Activated naive CD8-positive, alpha-beta T cell (primary cell): Measurements from ENCODE around the gene LCNL1.

ENCODE experiments used
- H3K27ac Mint-ChIP-seq: one replicate; pipeline ENCODE4 v1.8.0; 2021; ENCODE audit warnings: mixed read lengths
- H3K27me3 Mint-ChIP-seq: one replicate; pipeline ENCODE4 v1.8.0; 2021; ENCODE audit warnings: mixed read lengths
- H3K36me3 Mint-ChIP-seq: one replicate; pipeline ENCODE4 v1.8.0; 2021; ENCODE audit warnings: mixed read lengths
- H3K4me1 Mint-ChIP-seq: one replicate; pipeline ENCODE4 v1.8.0; 2021; ENCODE audit warnings: low read depth, mixed read lengths
- H3K4me3 Mint-ChIP-seq: one replicate; pipeline ENCODE4 v1.8.0; 2021; ENCODE audit warnings: mild to moderate bottlenecking, mixed read lengths
- H3K9me3 Mint-ChIP-seq: one replicate; pipeline ENCODE4 v1.8.0; 2021; ENCODE audit warnings: low read depth, mixed read lengths

The LCNL1 gene

DNA sequence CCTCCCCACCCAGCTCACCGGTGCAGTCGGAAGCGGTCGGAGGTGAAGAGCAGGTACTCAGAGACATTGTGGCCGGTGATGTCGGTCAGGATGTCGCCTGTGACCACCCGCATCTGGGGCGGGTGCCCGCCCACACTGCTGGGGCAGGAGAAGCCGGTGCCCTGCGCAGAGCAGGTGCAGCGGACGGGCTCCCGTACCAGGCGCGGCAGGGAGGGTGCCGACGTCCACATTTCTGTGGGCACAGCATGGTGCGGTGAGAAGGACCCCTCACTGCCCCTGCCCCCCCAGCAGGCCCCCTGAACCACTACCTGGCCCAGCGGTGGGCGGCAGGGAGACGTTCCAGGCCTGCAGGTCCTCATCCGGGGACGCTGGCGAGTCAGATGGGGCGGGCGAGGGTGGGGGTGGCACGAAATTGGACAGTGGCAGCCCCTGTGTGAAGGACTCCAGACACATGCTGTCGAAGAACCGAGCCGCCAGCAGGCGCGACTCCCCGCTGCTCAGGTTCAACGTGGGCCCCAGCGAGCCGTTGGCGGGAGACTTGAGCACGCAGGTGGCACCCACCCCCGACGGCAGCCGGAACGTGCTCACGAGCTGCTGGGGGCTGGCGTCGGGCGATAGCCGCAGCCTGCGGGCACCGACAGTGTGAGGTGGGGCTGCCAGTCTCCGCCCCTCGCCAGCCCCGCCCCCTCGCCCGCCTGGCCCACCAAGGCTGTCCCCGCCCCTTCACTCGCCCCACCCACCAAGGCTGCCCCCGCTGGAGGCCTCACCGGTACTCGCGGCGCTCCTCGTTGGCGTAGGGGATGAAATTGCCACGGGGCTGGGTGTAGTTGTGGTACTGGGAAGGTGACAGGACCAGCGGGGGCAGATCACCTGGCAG is 30.1 kb downstream of the LCNL1 start:
- H3K27me3 Mint-ChIP-seq = no peaks in the 10 kb centered on the region
- H3K9me3 Mint-ChIP-seq = no peaks in the 10 kb centered on the region
- no peaks in the 10 kb centered on the region for H3K4me1 Mint-ChIP-seq
- H3K4me3 Mint-ChIP-seq = no peak overlapping the region
- no peak overlapping the region for H3K27ac Mint-ChIP-seq
- H3K36me3 Mint-ChIP-seq = no peaks in the 10 kb centered on the region

- no peak overlapping the region for H3K4me3 Mint-ChIP-seq
- no peaks in the 10 kb centered on the region for H3K36me3 Mint-ChIP-seq
- no peaks in the 10 kb centered on the region for H3K4me1 Mint-ChIP-seq
- H3K9me3 Mint-ChIP-seq = no peaks in the 10 kb centered on the region
- no peak overlapping the region for H3K27ac Mint-ChIP-seq
- H3K27me3 Mint-ChIP-seq = no peaks in the 10 kb centered on the region
Measured at GRCh38 chr9:137013571-137013940, 30.8 kb downstream of the LCNL1 start.

DNA sequence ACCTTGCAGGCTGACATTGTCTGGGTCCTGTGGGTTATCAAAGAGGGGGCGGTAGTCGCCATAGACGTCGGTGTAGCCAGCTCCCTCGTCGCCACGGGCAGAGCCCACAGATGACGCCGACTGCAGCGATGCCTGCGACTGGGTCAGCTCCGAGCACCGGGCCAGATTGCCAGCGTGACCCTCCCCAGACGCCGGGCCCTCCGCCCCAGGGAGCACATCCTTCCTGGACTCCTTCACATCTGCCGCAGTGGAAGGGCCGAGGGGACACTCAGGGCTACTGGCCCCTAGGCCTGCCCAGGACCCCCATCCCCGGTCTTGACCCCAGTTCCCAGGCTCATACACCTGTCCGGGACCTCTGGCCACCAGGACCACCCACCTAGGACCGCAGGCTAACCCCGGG is 31.4 kb downstream of the LCNL1 start:
- no peaks in the 10 kb centered on the region for H3K9me3 Mint-ChIP-seq
- H3K27ac Mint-ChIP-seq = no peak overlapping the region
- H3K4me3 Mint-ChIP-seq = no peak overlapping the region
- H3K36me3 Mint-ChIP-seq = no peaks in the 10 kb centered on the region
- H3K4me1 Mint-ChIP-seq = no peaks in the 10 kb centered on the region
- no peaks in the 10 kb centered on the region for H3K27me3 Mint-ChIP-seq

GRCh38 chr9:137014776-137015539 is 32.2 kb downstream of the LCNL1 start:
- Mint-ChIP-seq H3K4me3 (no peak overlapping the region), H3K4me1 (no peaks in the 10 kb centered on the region)

GRCh38 chr9:137015540-137015930 is 32.7 kb downstream of the LCNL1 start:
- H3K4me1 Mint-ChIP-seq = no peaks in the 10 kb centered on the region
- H3K27ac Mint-ChIP-seq = no peak overlapping the region
- H3K9me3 Mint-ChIP-seq = no peaks in the 10 kb centered on the region
- H3K36me3 Mint-ChIP-seq = no peaks in the 10 kb centered on the region
- no peaks in the 10 kb centered on the region for H3K27me3 Mint-ChIP-seq
- no peak overlapping the region for H3K4me3 Mint-ChIP-seq

More at GRCh38 chr9:137014776-137015539, 32.2 kb downstream of the LCNL1 start:
- Mint-ChIP-seq H3K36me3 (no peaks in the 10 kb centered on the region), H3K27me3 (no peaks in the 10 kb centered on the region), H3K27ac (no peak overlapping the region), H3K9me3 (no peaks in the 10 kb centered on the region)

- no peak overlapping the region for H3K27ac Mint-ChIP-seq
- H3K27me3 Mint-ChIP-seq = no peaks in the 10 kb centered on the region
- no peaks in the 10 kb centered on the region for H3K4me1 Mint-ChIP-seq
- no peaks in the 10 kb centered on the region for H3K36me3 Mint-ChIP-seq
- no peak overlapping the region for H3K4me3 Mint-ChIP-seq
- no peaks in the 10 kb centered on the region for H3K9me3 Mint-ChIP-seq
Measured at GRCh38 chr9:137015976-137016375, 33.2 kb downstream of the LCNL1 start.

- no peaks in the 10 kb centered on the region for H3K9me3 Mint-ChIP-seq
- H3K27ac Mint-ChIP-seq = no peak overlapping the region
- H3K4me3 Mint-ChIP-seq = no peak overlapping the region
- no peaks in the 10 kb centered on the region for H3K4me1 Mint-ChIP-seq
- H3K36me3 Mint-ChIP-seq = no peaks in the 10 kb centered on the region
- H3K27me3 Mint-ChIP-seq = no peaks in the 10 kb centered on the region
Measured at GRCh38 chr9:137016436-137016835, 33.6 kb downstream of the LCNL1 start.

GRCh38 chr9:137017071-137017470 is 34.3 kb downstream of the LCNL1 start:
- H3K36me3 Mint-ChIP-seq = no peaks in the 10 kb centered on the region
- H3K4me3 Mint-ChIP-seq = no peak overlapping the region
- no peak overlapping the region for H3K27ac Mint-ChIP-seq
- no peaks in the 10 kb centered on the region for H3K9me3 Mint-ChIP-seq
- no peaks in the 10 kb centered on the region for H3K4me1 Mint-ChIP-seq
- no peaks in the 10 kb centered on the region for H3K27me3 Mint-ChIP-seq

DNA sequence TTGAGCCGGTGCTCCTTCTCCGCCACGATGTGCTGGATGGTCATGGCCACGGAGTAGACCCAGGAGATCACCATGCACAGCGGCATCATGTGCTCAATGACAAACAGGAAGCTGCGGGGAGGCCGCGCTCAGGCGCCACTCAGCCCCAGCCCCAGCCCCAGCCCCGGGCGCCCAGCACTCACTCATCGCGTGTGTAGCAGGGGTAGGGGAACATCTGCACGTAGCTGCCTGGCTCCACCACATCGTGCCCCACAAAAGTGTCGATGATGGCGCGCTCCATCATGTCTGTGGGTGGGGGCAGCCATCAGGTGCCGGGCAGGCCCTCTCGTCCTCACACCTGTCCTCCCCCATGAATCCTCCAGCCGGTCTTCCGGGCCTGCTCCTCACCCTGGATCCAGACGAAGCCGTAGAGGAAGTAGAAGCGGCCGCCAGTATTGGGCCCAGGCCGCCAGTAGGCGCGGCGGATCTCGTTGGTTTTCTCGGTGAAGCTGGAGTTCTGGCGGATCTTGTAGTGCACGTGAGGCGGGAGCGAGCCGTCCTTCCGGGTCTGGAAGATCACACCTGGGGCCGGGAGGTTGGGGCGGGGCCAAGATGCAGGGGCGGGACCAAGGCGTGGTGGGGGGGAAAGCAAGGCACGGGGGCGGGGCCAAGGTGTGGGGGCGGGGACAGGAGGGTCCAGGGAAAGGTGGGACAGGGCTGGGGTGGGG is 35.2 kb downstream of the LCNL1 start:
- no peaks in the 10 kb centered on the region for H3K9me3 Mint-ChIP-seq
- no peak overlapping the region for H3K4me3 Mint-ChIP-seq
- no peak overlapping the region for H3K27ac Mint-ChIP-seq
- no peaks in the 10 kb centered on the region for H3K27me3 Mint-ChIP-seq
- no peaks in the 10 kb centered on the region for H3K4me1 Mint-ChIP-seq
- no peaks in the 10 kb centered on the region for H3K36me3 Mint-ChIP-seq

- H3K4me1 Mint-ChIP-seq = no peaks in the 10 kb centered on the region
- H3K27me3 Mint-ChIP-seq = no peaks in the 10 kb centered on the region
- H3K27ac Mint-ChIP-seq = no peak overlapping the region
- H3K9me3 Mint-ChIP-seq = no peaks in the 10 kb centered on the region
- no peak overlapping the region for H3K4me3 Mint-ChIP-seq
- H3K36me3 Mint-ChIP-seq = no peaks in the 10 kb centered on the region
Measured at GRCh38 chr9:137018761-137019559, 36.2 kb downstream of the LCNL1 start.

GRCh38 chr9:137019891-137020683 is 37.3 kb downstream of the LCNL1 start:
- no peak overlapping the region for H3K27ac Mint-ChIP-seq
- H3K36me3 Mint-ChIP-seq = no peaks in the 10 kb centered on the region
- H3K4me3 Mint-ChIP-seq = no peak overlapping the region
- H3K27me3 Mint-ChIP-seq = no peaks in the 10 kb centered on the region
- no peaks in the 10 kb centered on the region for H3K4me1 Mint-ChIP-seq
- no peaks in the 10 kb centered on the region for H3K9me3 Mint-ChIP-seq

- Mint-ChIP-seq H3K27ac (no peak overlapping the region), H3K4me3 (no peak overlapping the region), H3K4me1 (peaks cover 2% of the 10 kb centered on the region), H3K36me3 (no peaks in the 10 kb centered on the region), H3K9me3 (no peaks in the 10 kb centered on the region), H3K27me3 (no peaks in the 10 kb centered on the region)
Measured at GRCh38 chr9:137020771-137021567, 38.2 kb downstream of the LCNL1 start.

GRCh38 chr9:137021568-137021978 is 38.8 kb downstream of the LCNL1 start:
- H3K4me1 Mint-ChIP-seq = peaks cover 3% of the 10 kb centered on the region
- no peak overlapping the region for H3K27ac Mint-ChIP-seq
- H3K9me3 Mint-ChIP-seq = no peaks in the 10 kb centered on the region
- H3K4me3 Mint-ChIP-seq = no peak overlapping the region
- H3K27me3 Mint-ChIP-seq = no peaks in the 10 kb centered on the region
- H3K36me3 Mint-ChIP-seq = no peaks in the 10 kb centered on the region
